ENCODE measurements around the gene CFAP100.

Gene CFAP100

GRCh38 chr3:126401611-126402160, 7.0 kb downstream of the CFAP100 start:
- no peak overlapping the region for H3K27ac ChIP-seq
- peaks cover 18% of the 10 kb centered on the region for H3K27me3 ChIP-seq
- no peaks in the 10 kb centered on the region for H3K9me3 ChIP-seq
- H3K4me3 ChIP-seq (ENCODE audit: low read depth in 1 of 2, low read length in 1 of 2): no peak overlapping the region
- H3K4me1 ChIP-seq (ENCODE audit: control insufficient read depth in 1 of 2, insufficient read depth in 1 of 2, low read depth in 1 of 2, low read length in 1 of 2): no peaks in the 10 kb centered on the region
- no peaks in the 10 kb centered on the region for H3K36me3 ChIP-seq
- TF ChIP-seq CTCF (IDR thresholded peaks at IDR 0.05): no peak

GRCh38 chr3:126402178-126402577, 7.5 kb downstream of the CFAP100 start:
- H3K4me1 ChIP-seq (ENCODE audit: control insufficient read depth in 1 of 2, insufficient read depth in 1 of 2, low read depth in 1 of 2, low read length in 1 of 2): no peaks in the 10 kb centered on the region

GRCh38 chr3:126402666-126403302, 8.1 kb downstream of the CFAP100 start:
- H3K36me3 ChIP-seq: no peaks in the 10 kb centered on the region
- TF ChIP-seq CTCF (IDR thresholded peaks at IDR 0.05): no peak
- H3K27me3 ChIP-seq: peaks cover 21% of the 10 kb centered on the region
- no peak overlapping the region for H3K27ac ChIP-seq
- H3K4me1 ChIP-seq (ENCODE audit: control insufficient read depth in 1 of 2, insufficient read depth in 1 of 2, low read depth in 1 of 2, low read length in 1 of 2): no peaks in the 10 kb centered on the region
- no peak overlapping the region for H3K4me3 ChIP-seq (ENCODE audit: low read depth in 1 of 2, low read length in 1 of 2)
- no peaks in the 10 kb centered on the region for H3K9me3 ChIP-seq

More at GRCh38 chr3:126402178-126402577, 7.5 kb downstream of the CFAP100 start:
- Histone ChIP-seq H3K27ac (no peak overlapping the region), H3K36me3 (no peaks in the 10 kb centered on the region), H3K27me3 (peaks cover 18% of the 10 kb centered on the region), H3K4me3 (ENCODE audit: low read depth in 1 of 2, low read length in 1 of 2) (no peak overlapping the region), H3K9me3 (no peaks in the 10 kb centered on the region)
- TF ChIP-seq CTCF (IDR thresholded peaks at IDR 0.05): no peak

GRCh38 chr3:126406389-126407296, 11.9 kb downstream of the CFAP100 start:
- Histone ChIP-seq H3K9me3 (no peaks in the 10 kb centered on the region), H3K27ac (no peak overlapping the region), H3K4me3 (ENCODE audit: low read depth in 1 of 2, low read length in 1 of 2) (no peak overlapping the region), H3K4me1 (ENCODE audit: control insufficient read depth in 1 of 2, insufficient read depth in 1 of 2, low read depth in 1 of 2, low read length in 1 of 2) (no peaks in the 10 kb centered on the region), H3K36me3 (no peaks in the 10 kb centered on the region), H3K27me3 (peaks cover 42% of the 10 kb centered on the region)
- no peak for TF ChIP-seq CTCF (IDR thresholded peaks at IDR 0.05)

- Histone ChIP-seq H3K36me3 (no peaks in the 10 kb centered on the region), H3K27me3 (peaks cover 45% of the 10 kb centered on the region), H3K4me1 (ENCODE audit: control insufficient read depth in 1 of 2, insufficient read depth in 1 of 2, low read depth in 1 of 2, low read length in 1 of 2) (no peaks in the 10 kb centered on the region), H3K27ac (no peak overlapping the region), H3K9me3 (no peaks in the 10 kb centered on the region), H3K4me3 (ENCODE audit: low read depth in 1 of 2, low read length in 1 of 2) (no peak overlapping the region)
- TF ChIP-seq CTCF (IDR thresholded peaks at IDR 0.05): no peak
Observed at GRCh38 chr3:126407412-126408044, 12.8 kb downstream of the CFAP100 start.
